HepG2 (cell line): ENCODE measurements around the gene XPNPEP3. TPM values are rescaled to one million over a fixed set of nuclear protein-coding genes. Genes with fewer than 3 reads are reported as not detected.

Source experiments
- ATF2 ChIP-seq: sonication (generic); formaldehyde crosslinking; IDR thresholded peaks from 2 replicates; pipeline ENCODE4 v1.4.0; 2020; ENCODE audit warnings: missing genetic modification reagents
- ATF7-NPFF ChIP-seq: sonication (generic); formaldehyde crosslinking; IDR thresholded peaks from 2 replicates; pipeline ENCODE4 v1.8.1; 2023; ENCODE audit warnings: mild to moderate bottlenecking, low read depth, missing genetic modification reagents, moderate library complexity
- ELF1 ChIP-seq: sonication (generic); formaldehyde crosslinking; IDR thresholded peaks from 2 replicates; pipeline ENCODE4 v1.4.0; 2020; ENCODE audit warnings: missing genetic modification reagents
- ELF3 ChIP-seq: IDR thresholded peaks from 2 replicates; pipeline ENCODE4 v1.6.1; 2016; ENCODE audit warnings: missing genetic modification reagents, missing compliant biosample characterization
- FOXA3 ChIP-seq: IDR thresholded peaks from 2 replicates; pipeline ENCODE4 v1.6.1; 2016; ENCODE audit warnings: missing genetic modification reagents, missing compliant biosample characterization
- FOXC1 ChIP-seq: sonication (generic); formaldehyde crosslinking; IDR thresholded peaks from 2 replicates; pipeline ENCODE4 v1.8.0; 2022; ENCODE audit warnings: mild to moderate bottlenecking, missing genetic modification reagents, borderline replicate concordance
- GMEB1 ChIP-seq: sonication (generic); formaldehyde crosslinking; IDR thresholded peaks from 2 replicates; pipeline ENCODE4 v1.5.1; 2020; ENCODE audit warnings: missing genetic modification reagents, mild to moderate bottlenecking, borderline replicate concordance
- NFKBIZ ChIP-seq: IDR thresholded peaks from 2 replicates; pipeline ENCODE4 v1.6.1; 2018; ENCODE audit warnings: missing genetic modification reagents, missing compliant biosample characterization
- NR0B2 ChIP-seq: sonication (generic); formaldehyde crosslinking; IDR thresholded peaks from 2 replicates; pipeline ENCODE4 v1.4.0; 2020; ENCODE audit warnings: mild to moderate bottlenecking, missing genetic modification reagents
- POGZ ChIP-seq: sonication (generic); formaldehyde crosslinking; IDR thresholded peaks from 2 replicates; pipeline ENCODE4 v1.4.0; 2020; ENCODE audit warnings: mild to moderate bottlenecking, missing genetic modification reagents
- ZFP91 ChIP-seq: sonication (generic); formaldehyde crosslinking; IDR thresholded peaks from 2 replicates; pipeline ENCODE4 v1.9.0; 2022; ENCODE audit warnings: missing genetic modification reagents, mild to moderate bottlenecking, borderline replicate concordance
- ZNF318 ChIP-seq: sonication (generic); formaldehyde crosslinking; IDR thresholded peaks from 2 replicates; pipeline ENCODE4 v1.4.0; 2020; ENCODE audit warnings: mild to moderate bottlenecking, missing genetic modification reagents
- ZNF598 ChIP-seq: sonication (generic); formaldehyde crosslinking; IDR thresholded peaks from 2 replicates; pipeline ENCODE4 v1.5.1; 2020; ENCODE audit warnings: mild to moderate bottlenecking, missing genetic modification reagents, borderline replicate concordance
- ZNF644 ChIP-seq: IDR thresholded peaks from 2 replicates; pipeline ENCODE4 v1.6.1; 2016; ENCODE audit warnings: low read depth
- polyA plus RNA-seq, 8 experiments: library from polyadenylated mRNA; depleted of rRNA in 3 of 8; stranded (reverse) in 7 of 8; unstranded in 1 of 8; fragments of >200 nt; fragmentation: Illumina TruSeq in 4 of 8; extraction: Trizol in 4 of 8; gene quantifications; 2 replicates each; pipeline versions ENCODE4 v1.2.1 to v1.2.3, GENCODE V29; 2011 to 2016; ENCODE audit warnings: low read depth in 4 of 8, missing spikeins in 1 of 8, mixed read lengths in 1 of 8; ENCODE audit not compliant: insufficient read depth in 1 of 8
- total RNA-seq, 5 experiments: library from RNA; depleted of rRNA; stranded (reverse); fragments of >200 nt; fragmentation: Illumina TruSeq; extraction: Trizol; gene quantifications; 2 replicates each; pipeline ENCODE4 v1.2.3, GENCODE V29; 2016; ENCODE audit warnings: low read depth in 1 of 5

Gene XPNPEP3
- total and polyA plus RNA-seq, 2 of the 13 experiments (the other 11 are each of a cell fraction or from before 2014, with no cell fraction given), result 10.3 to 14.0 TPM

GRCh38 chr22:40950962-40951794 is 94.2 kb downstream of the XPNPEP3 start, which contains the start of gene RBX1 (continued):
- TF ChIP-seq GMEB1 (CRISPR knock-in tag), result peak; percentile 65
- TF ChIP-seq NFKBIZ (CRISPR knock-in tag), result no peak
- no peak for TF ChIP-seq ZNF598
- peak; percentile 99 for TF ChIP-seq ZFP91 (CRISPR knock-in tag)
- peak; percentile 24; the same call in 1 of the 2 replicates for TF ChIP-seq ELF3 (CRISPR knock-in tag)
- no peak for TF ChIP-seq NR0B2 (CRISPR knock-in tag)
- TF ChIP-seq ZNF318 (CRISPR knock-in tag), result no peak; the same call in 1 of the 2 replicates
- TF ChIP-seq ATF7-NPFF (CRISPR knock-in tag), result no peak
- peak; percentile 46; the same call in 1 of the 2 replicates for TF ChIP-seq ATF2 (CRISPR knock-in tag)
- TF ChIP-seq FOXA3, result peak; percentile 35; the same call in 1 of the 2 replicates
- TF ChIP-seq ELF1 (CRISPR knock-in tag), result peak; percentile 54; the same call in 1 of the 2 replicates
- TF ChIP-seq ZNF644, result 0 out of 2 replicates have a peak, but pooled peaks have one; percentile 7
- peak; percentile 47; the same call in 1 of the 2 replicates for TF ChIP-seq FOXC1 (CRISPR knock-in tag)
- TF ChIP-seq POGZ (CRISPR knock-in tag), result peak; percentile 55; the same call in 1 of the 2 replicates
